HCT116 (cell line): ENCODE results near the gene COL3A1. TPM values are rescaled to one million over a fixed set of nuclear protein-coding genes. Genes with fewer than 3 reads are reported as not detected.
A peak's percentile ranks its signal among the peaks of the same experiment; 100 is the strongest.

Source experiments
- ATAC-seq: fragments of 200-7000 bp; cut with Tn5 transposase; 2 replicates; pipeline ENCODE4 v1.9.1; 2020; ENCODE audit warnings: mild to moderate bottlenecking, moderate library complexity
- BruUV-seq: library from RNA; stranded (reverse); fragments of 400-500 nt; replicated peaks from 2 replicates; lab custom pipeline; 2021; lab: Mats Ljungman, UMichigan
- CTCF ChIA-PET: fragments of 300-600 bp; sonication (Branson Sonifier 250); formaldehyde crosslinking; loops from one replicate; lab custom pipeline; 2021; ENCODE audit warnings: antibody characterized with exemption; lab: Charles Lee
- POLR2A ChIA-PET: fragments of 300-600, 350-600 bp; sonication (Branson Sonifier 250); formaldehyde crosslinking; loops from one replicate; lab custom pipeline; 2021; ENCODE audit warnings: antibody characterized with exemption; lab: Charles Lee
- RAD21 ChIA-PET, 2 experiments: fragments of 300-600 bp; sonication (Branson Sonifier 250); formaldehyde crosslinking; loops; one replicate each; lab custom pipeline; 2023; ENCODE audit warnings: low total read pairs in 2 of 2; ENCODE audit not compliant: uncharacterized antibody in 2 of 2, unreplicated experiment in 2 of 2, low non-redundant PET in 1 of 2; lab: Charles Lee
- DNase-seq: peaks from one replicate; pipeline ENCODE4 v3.0.0-alpha.2; 2010; ENCODE audit warnings: low read depth, low spot score
- H2AFZ ChIP-seq: fragments of 200-600 bp; shearing (Covaris generic), sonication (generic); 2 replicates; pipeline ENCODE4 v1.6.1; 2017; ENCODE audit warnings: low read depth, mixed run types, mixed read lengths, antibody characterized with exemption, low read length; ENCODE audit not compliant: poor library complexity, severe bottlenecking
- H3K27ac ChIP-seq: 2 replicates; pipeline ENCODE4 v1.5.1; 2012; ENCODE audit warnings: low read depth, low read length
- H3K27me3 ChIP-seq: fragments of 200-600 bp; sonication (generic); 2 replicates; pipeline ENCODE4 v1.6.1; 2016; ENCODE audit warnings: mixed run types, low read length, mixed read lengths; ENCODE audit not compliant: insufficient read depth
- H3K36me3 ChIP-seq, 2 experiments: fragments of 200-500 bp in 1 of 2; fragments of 200-600 bp in 1 of 2; sonication (Bioruptor generic) in 1 of 2; sonication (generic) in 1 of 2; 2 replicates each; pipeline versions ENCODE4 v1.5.1 to v1.6.1; 2014 to 2016; ENCODE audit warnings: low read length in 2 of 2, inconsistent platforms in 1 of 2, mixed read lengths in 1 of 2, mixed run types in 1 of 2; ENCODE audit not compliant: insufficient read depth in 2 of 2, control insufficient read depth in 1 of 2
- H3K4me1 ChIP-seq, 2 experiments: fragments of 200-600 bp in 1 of 2; sonication (generic) in 1 of 2; 2 replicates each; pipeline versions ENCODE4 v1.5.1 to v1.6.1; 2012 to 2017; ENCODE audit warnings: low read length in 2 of 2, inconsistent platforms in 1 of 2, mild to moderate bottlenecking in 1 of 2, mixed read lengths in 1 of 2, mixed run types in 1 of 2, moderate library complexity in 1 of 2; ENCODE audit not compliant: insufficient read depth in 2 of 2, control insufficient read depth in 1 of 2
- H3K4me2 ChIP-seq: fragments of 200-600 bp; sonication (generic); 2 replicates; pipeline ENCODE4 v1.6.1; 2017; ENCODE audit warnings: mixed run types, low read length, mixed read lengths
- H3K4me3 ChIP-seq, 2 experiments: fragments of 200-600 bp in 1 of 2; sonication (generic) in 1 of 2; replicated peaks in 1 of 2; 2 replicates each; pipeline ENCODE4 v1.5.1; 2011 to 2016; ENCODE audit warnings: low read length in 2 of 2, control low read depth in 1 of 2, low read depth in 1 of 2, mild to moderate bottlenecking in 1 of 2, mixed read lengths in 1 of 2, mixed run types in 1 of 2
- H3K79me2 ChIP-seq: fragments of 200-600 bp; sonication (generic); 2 replicates; pipeline ENCODE4 v1.6.1; 2017; ENCODE audit warnings: mild to moderate bottlenecking, mixed run types, low read length, moderate library complexity, mixed read lengths; ENCODE audit not compliant: insufficient read depth
- H3K9ac ChIP-seq: fragments of 200-600 bp; sonication (generic); 2 replicates; pipeline ENCODE4 v1.6.1; 2016; ENCODE audit warnings: low read length, mixed read lengths
- H3K9me2 ChIP-seq: fragments of 200-600 bp; sonication (generic), shearing (Covaris generic); 2 replicates; pipeline ENCODE4 v1.6.1; 2017; ENCODE audit warnings: mixed run types, mild to moderate bottlenecking, moderate library complexity; ENCODE audit not compliant: insufficient read depth
- H3K9me3 ChIP-seq, 2 experiments: fragments of 200-500 bp in 1 of 2; fragments of 200-600 bp in 1 of 2; sonication (Bioruptor generic) in 1 of 2; sonication (generic) in 1 of 2; 2 replicates each; pipeline ENCODE4 v1.6.1; 2014 to 2017; ENCODE audit warnings: low read length in 2 of 2, mixed read lengths in 2 of 2, inconsistent platforms in 1 of 2, low read depth in 1 of 2, mild to moderate bottlenecking in 1 of 2, mixed run types in 1 of 2, moderate library complexity in 1 of 2; ENCODE audit not compliant: control insufficient read depth in 1 of 2, insufficient read depth in 1 of 2
- H4K20me1 ChIP-seq: fragments of 200-600 bp; sonication (generic), shearing (Covaris generic); 2 replicates; pipeline ENCODE4 v1.6.1; 2017; ENCODE audit warnings: mixed run types, mild to moderate bottlenecking, moderate library complexity; ENCODE audit not compliant: insufficient read depth
- ATF3 ChIP-seq: IDR thresholded peaks from 2 replicates; pipeline ENCODE4 v1.6.1; 2012
- CBX3 ChIP-seq: IDR thresholded peaks from 2 replicates; pipeline ENCODE4 v1.6.1; 2012; ENCODE audit warnings: low read depth
- CEBPB ChIP-seq: IDR thresholded peaks from 2 replicates; pipeline ENCODE4 v1.6.1; 2012; ENCODE audit warnings: low read depth
- CTCF ChIP-seq, 3 experiments: fragments of 200-600 bp in 1 of 3; sonication (generic) in 1 of 3; IDR thresholded peaks in 2 of 3; conservative IDR thresholded peaks in 1 of 3; 2 replicates each; pipeline ENCODE4 v1.5.1; 2012 to 2017; ENCODE audit warnings: low read depth in 2 of 3, low read length in 2 of 3, antibody characterized with exemption in 1 of 3, borderline replicate concordance in 1 of 3, control low read depth in 1 of 3, mild to moderate bottlenecking in 1 of 3, mixed read lengths in 1 of 3, mixed run types in 1 of 3, moderate library complexity in 1 of 3; ENCODE audit not compliant: insufficient read depth in 1 of 3
- EGR1 ChIP-seq: IDR thresholded peaks from 2 replicates; pipeline ENCODE4 v1.6.1; 2012; ENCODE audit warnings: low read depth
- EZH2 ChIP-seq: fragments of 200-600 bp; sonication (generic); IDR thresholded peaks from 2 replicates; pipeline ENCODE4 v1.6.1; 2017; ENCODE audit warnings: antibody characterized with exemption, mixed run types
- FOSL1 ChIP-seq: IDR thresholded peaks from 2 replicates; pipeline ENCODE4 v1.6.1; 2012; ENCODE audit warnings: low read depth
- JUND ChIP-seq: IDR thresholded peaks from 2 replicates; pipeline ENCODE4 v1.6.1; 2012
- MAX ChIP-seq: IDR thresholded peaks from 2 replicates; pipeline ENCODE4 v1.6.1; 2012
- POLR2A ChIP-seq: IDR thresholded peaks from 2 replicates; pipeline ENCODE4 v1.7.0; 2011; ENCODE audit warnings: borderline replicate concordance; ENCODE audit not compliant: insufficient read depth, insufficient read length; ENCODE audit errors: extremely low read depth
- RAD21 ChIP-seq: IDR thresholded peaks from 2 replicates; pipeline ENCODE4 v1.6.1; 2012; ENCODE audit warnings: low read depth, mild to moderate bottlenecking
- SP1 ChIP-seq: IDR thresholded peaks from 2 replicates; pipeline ENCODE4 v1.6.1; 2012; ENCODE audit warnings: low read depth
- ZBTB33 ChIP-seq: IDR thresholded peaks from 2 replicates; pipeline ENCODE4 v1.6.1; 2011; ENCODE audit warnings: mild to moderate bottlenecking, low read length, moderate library complexity; ENCODE audit not compliant: insufficient replicate concordance; ENCODE audit errors: extremely low read depth
- ZFX ChIP-seq: fragments of 450-650 bp; IDR thresholded peaks from 2 replicates; pipeline ENCODE4 v1.6.1; 2017
- ZNF274 ChIP-seq: fragments of 200-500 bp; sonication (Bioruptor generic); IDR thresholded peaks from 2 replicates; pipeline ENCODE4 v1.6.1; 2014; ENCODE audit warnings: mild to moderate bottlenecking, low read depth, low read length, inconsistent platforms
- intact Hi-C: fragments of 100-400 bp; cut with micrococcal nuclease; formaldehyde crosslinking; loops from 2 replicates; pipeline ENCODE4 v1.10.0; 2022
- total RNA-seq: library from RNA; stranded (reverse); gene quantifications from one replicate; pipeline ENCODE4 v1.2.1, GENCODE V29; 2021; ENCODE audit not compliant: unreplicated experiment

Gene COL3A1
- total RNA-seq, 1 experiment from 2014 or later: 1.0 TPM

GRCh38 chr2:188978291-188979081 lies 4.3 kb downstream of the COL3A1 start (continued):
- TF ChIP-seq CTCF (IDR thresholded peaks at IDR 0.05 in 2 of 3, conservative IDR thresholded peaks at IDR 0.05 in 1 of 3; ENCODE audit: borderline replicate concordance in 1 of 3, insufficient read depth in 1 of 3, low read depth in 2 of 3, low read length in 2 of 3) (peak; percentile 42 to 57 (median 46); a peak in 4 of 6 replicates), POLR2A (no peak)

GRCh38 chr2:188979187-188980114 lies 5.3 kb downstream of the COL3A1 start:
- Histone ChIP-seq H4K20me1 (no peaks in the 10 kb centered on the region), H3K9me3 (no peaks in the 10 kb centered on the region), H2AFZ (peak overlapping the region; percentile 97), H3K4me2 (peak overlapping the region; percentile 41), H3K4me3 (no peak overlapping the region), H3K27ac (no peak overlapping the region), H3K9me2 (no peaks in the 10 kb centered on the region), H3K4me1 (peaks cover 0 to 18% of the 10 kb centered on the region in 2 experiments; a peak in 2 of 4 replicates), H3K27me3 (no peaks in the 10 kb centered on the region), H3K36me3 (no peaks in the 10 kb centered on the region), H3K79me2 (no peaks in the 10 kb centered on the region), H3K9ac (no peak overlapping the region)
- CTCF ChIA-PET: interaction anchor here (1.0 to 5.0 kb wide), 5 partner anchors 7 to 457 kb away, joined by 3 to 85 read pairs (median 6); no protein-coding TSS in a partner anchor
- no peak for ATAC-seq
- POLR2A ChIA-PET: no interaction called here
- intact Hi-C loops: loop anchor here (5.0 to 10.0 kb wide), 4 partner anchors 197 to 1395 kb away; no protein-coding TSS in a partner anchor
- no TSS peak for BruUV-seq
- RAD21 ChIA-PET: interaction anchor here in 1 of 2 experiments (1.3 kb wide), 1 partner anchor 455 kb away, joined by 5 read pairs; no protein-coding TSS in a partner anchor
- no peak for DNase-seq
- no peak for TF ChIP-seq CTCF (IDR thresholded peaks at IDR 0.05 in 2 of 3, conservative IDR thresholded peaks at IDR 0.05 in 1 of 3; ENCODE audit: borderline replicate concordance in 1 of 3, insufficient read depth in 1 of 3, low read depth in 2 of 3, low read length in 2 of 3)
- no peak for TF ChIP-seq EZH2
- no peak for TF ChIP-seq FOSL1
- no peak for TF ChIP-seq CBX3
- no peak for TF ChIP-seq POLR2A
- no peak for TF ChIP-seq MAX
- TF ChIP-seq ZBTB33: no peak
- no peak for TF ChIP-seq JUND
- TF ChIP-seq EGR1: no peak
- TF ChIP-seq SP1: no peak
- no peak for TF ChIP-seq ATF3
- TF ChIP-seq ZFX: no peak
- TF ChIP-seq CEBPB: no peak
- TF ChIP-seq RAD21: no peak
- no peak for TF ChIP-seq ZNF274
